HG03139 (cell line): ENCODE measurements around the gene B4GALT7.
"Not testable (repeated sequence)": the region's sequence is repeated elsewhere in the genome, so short reads cannot be mapped to it uniquely, and the experiment has no call there.

Experiments
- ATAC-seq: cut with Tn5 transposase; IDR thresholded peaks from one replicate; pipeline ENCODE4 v1.9.1; 2021; ENCODE audit not compliant: unreplicated experiment

B4GALT7 gene

DNA sequence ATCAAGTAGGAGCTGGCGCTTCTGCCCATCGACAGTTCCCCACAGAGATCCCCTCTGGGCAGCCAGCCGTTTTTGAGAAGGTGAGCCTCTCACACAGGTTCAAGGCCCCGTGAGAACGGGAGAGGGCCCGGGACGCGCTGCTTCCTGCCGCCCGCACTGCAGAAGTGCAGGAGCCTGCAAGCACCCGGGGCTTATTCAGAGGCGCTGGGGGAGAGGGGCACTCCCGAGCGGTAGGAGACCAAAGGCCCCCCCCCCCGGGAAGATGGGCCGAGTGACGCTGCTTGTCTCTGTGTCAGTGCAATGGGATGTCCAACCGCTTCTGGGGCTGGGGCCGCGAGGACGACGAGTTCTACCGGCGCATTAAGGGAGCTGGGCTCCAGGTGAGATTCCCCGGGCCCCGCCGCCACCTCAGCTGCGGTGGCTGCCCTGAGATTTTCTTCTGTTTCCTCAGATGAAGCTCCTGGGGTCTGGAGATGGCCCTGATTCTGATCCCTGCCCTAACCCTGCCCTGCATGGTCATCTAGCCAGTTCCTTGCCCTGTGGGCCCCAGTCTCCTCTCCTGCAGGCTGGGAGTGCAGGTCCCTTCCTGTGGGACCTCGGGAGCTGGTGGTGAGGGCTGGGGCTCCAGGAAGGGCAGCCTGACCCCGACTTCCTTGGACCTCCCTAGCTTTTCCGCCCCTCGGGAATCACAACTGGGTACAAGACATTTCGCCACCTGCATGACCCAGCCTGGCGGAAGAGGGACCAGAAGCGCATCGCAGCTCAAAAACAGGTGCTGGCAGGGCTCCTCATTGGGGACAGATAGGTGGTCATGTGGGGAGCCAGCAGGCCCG is 8.5 kb downstream of the B4GALT7 start:
- ATAC-seq = no peak

DNA sequence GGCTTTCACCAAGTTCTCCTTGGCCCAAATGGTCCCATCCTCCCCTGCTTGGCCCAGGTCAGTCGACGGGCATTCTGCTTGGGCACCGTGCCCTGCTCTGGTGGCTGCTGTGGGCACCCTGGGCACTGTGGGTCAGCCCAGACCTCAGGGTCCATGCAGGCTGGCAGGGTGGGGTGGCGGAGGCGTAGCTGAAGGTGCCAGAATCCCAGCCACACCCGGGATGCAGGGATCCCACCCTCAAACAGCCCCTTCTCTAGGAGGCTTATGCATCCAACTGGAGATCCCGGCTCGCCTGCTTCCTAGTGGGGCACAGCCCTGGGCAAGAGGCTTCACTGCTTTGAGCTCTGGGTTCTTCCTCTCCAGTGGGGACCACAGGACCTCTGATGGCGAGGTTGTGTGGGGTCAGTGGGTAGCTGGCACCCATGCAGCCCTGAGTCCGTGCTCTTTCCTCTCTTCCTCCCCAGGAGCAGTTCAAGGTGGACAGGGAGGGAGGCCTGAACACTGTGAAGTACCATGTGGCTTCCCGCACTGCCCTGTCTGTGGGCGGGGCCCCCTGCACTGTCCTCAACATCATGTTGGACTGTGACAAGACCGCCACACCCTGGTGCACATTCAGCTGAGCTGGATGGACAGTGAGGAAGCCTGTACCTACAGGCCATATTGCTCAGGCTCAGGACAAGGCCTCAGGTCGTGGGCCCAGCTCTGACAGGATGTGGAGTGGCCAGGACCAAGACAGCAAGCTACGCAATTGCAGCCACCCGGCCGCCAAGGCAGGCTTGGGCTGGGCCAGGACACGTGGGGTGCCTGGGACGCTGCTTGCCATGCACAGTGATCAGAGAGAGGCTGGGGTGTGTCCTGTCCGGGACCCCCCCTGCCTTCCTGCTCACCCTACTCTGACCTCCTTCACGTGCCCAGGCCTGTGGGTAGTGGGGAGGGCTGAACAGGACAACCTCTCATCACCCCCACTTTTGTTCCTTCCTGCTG is 9.4 kb downstream of the B4GALT7 start:
- ATAC-seq = no peak

DNA sequence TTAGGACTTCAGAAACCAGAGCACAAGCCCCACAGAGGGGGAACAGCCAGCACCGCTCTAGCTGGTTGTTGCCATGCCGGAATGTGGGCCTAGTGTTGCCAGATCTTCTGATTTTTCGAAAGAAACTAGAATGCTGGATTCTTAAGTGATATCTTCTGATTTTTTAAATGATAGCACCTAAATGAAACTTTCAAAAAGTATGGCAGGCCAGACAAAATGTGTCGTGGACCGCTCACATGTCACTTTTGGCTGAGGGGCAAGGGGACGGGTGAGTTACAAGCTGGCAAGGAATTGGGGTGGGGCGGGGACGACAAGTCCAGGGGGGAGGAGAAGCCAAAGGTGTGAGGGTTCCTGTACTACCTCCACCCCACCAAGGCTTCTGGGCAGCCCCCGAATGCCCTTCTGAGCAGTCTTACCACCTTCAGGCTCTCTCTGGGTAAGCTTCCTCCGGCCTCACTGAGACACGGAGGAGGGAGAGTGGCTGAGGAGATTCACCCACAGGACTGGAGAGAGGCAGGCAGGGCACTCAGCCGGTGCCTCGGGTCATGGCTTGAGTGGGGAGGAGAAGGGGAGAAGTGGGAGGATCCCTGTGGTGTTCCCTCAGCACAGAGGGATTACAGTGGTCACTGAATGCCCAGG is 10.3 kb downstream of the B4GALT7 start:
- no peak for ATAC-seq

DNA sequence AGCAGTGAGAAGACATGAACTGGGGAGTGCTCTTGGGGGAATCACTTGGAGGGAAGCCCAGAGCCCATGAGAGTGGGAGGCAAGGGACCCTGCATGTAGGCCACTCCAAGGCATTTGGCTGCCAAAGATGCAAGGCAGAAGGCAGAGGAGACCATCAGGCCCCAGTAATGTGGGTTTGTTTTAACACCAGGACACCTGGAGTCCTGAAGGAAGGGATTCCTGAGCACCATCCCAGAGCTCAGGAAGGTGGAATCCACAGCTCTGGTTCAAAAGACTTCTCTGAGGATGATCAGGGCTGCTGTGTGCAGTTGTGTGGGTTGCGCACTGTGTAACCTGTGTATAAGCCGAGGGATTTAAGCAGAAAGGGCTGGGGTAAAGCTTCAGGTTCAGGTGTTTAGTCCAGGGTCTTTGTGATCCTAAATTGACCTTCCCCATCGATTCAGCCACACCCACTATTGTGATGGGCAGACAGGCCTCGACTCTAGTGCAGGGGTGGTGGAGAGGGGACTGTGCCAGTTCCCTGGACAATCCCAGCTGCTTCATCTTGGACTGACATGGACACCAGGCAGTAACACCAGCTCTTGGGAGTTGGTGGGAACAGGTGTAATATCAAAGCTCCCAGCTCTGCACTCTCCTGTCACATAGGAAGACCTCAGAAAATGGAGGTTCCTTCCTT is 11.0 kb downstream of the B4GALT7 start:
- ATAC-seq = no peak

DNA sequence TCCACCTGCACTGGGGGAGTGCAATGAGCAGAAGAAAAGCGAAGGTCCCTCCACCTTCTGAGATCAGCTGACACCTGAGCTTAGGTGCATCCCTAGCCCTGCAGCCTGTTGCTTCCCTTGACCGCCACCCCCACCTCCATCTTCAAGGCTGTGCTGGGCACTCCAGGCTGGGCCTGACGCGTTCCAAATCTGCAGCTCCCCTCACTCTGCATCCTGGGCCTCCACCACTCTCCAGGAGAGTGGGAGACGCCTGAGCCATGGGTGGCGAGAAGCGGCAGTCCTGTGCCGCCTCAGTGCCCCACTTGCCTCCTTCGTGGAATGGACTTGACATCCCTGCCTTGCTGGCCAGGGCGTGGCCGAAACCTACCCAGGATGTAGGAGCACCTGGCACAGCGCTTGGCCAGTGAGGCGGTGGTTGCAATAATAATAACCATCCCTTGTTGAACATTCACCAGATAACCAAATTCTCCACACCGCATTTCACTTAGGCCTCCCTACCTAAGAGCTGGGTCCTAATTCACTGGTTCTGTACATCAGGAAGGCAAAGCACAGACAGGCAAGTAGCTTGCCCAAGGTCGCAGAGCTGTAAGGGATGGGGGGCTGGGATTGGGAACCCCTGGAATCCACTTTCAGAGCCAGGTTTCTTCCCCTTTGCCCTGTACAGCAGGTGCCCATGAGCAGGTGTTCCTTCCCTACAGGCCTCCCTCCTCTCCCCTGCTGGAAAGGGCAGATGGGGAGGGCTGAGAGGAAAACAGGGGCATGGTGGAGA is 11.7 kb downstream of the B4GALT7 start:
- ATAC-seq = no peak

DNA sequence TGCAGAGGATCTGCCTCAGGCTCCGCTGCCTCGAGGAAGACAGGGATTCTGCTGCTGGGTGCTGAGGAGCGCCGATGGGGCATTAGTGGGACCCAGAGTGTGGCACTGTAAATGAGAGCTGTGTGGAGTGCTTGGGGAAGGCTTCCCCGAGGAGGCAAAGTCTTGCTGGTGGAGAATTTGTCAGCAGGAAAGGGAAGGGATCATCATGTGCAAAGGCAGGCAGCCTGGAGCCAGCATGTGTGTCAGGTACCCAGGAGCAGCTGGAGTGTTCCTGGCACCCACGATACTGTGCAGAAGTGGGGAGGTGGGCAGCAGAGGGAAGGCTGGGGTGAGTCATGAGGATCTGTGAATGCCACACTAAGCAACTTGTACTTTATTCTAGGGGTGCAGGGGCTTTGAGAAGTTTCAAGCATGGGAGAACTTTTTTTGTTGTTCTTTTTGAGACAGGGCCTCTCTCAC is 12.3 kb downstream of the B4GALT7 start:
- ATAC-seq = no peak

DNA sequence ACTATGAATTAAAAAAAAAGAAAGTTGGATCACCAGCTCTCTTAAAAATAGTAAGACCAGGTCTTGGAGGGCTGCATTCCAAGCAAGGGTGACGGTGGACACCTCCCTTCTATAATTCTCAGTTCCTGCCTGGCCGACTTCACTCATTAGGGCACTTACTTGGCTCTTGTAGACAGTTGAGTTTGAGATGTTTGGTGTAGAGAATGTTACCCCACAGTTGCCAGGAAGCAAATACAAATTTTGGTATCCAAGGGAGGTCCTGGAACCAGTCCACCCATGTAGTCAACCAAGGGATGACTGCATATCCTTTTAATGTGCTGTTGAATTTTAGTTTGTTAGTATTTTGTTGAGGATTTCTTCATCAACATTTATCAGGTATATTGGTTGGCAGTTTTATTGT is 20.6 kb downstream of the B4GALT7 start:
- ATAC-seq = no peak

DNA sequence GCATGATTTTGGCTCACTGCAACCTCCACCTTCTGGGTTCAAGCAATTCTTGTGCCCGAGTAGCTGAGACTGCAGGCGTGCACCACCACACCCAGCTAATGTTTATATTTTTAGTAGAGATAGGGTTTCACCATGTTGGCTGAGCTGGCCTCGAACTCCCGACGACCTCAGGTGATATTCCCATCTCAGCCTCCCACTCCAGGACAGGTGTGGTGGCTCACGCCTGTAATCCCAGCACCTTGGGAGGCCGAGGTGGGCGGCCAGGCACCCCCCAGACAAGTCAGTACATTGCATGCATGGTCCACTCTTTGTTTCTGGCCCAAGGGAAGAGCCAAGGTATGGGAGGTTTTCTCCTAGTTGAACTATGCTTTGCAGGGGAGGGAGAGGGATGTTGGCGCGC is 24.2 kb downstream of the B4GALT7 start:
- ATAC-seq = not testable (repeated sequence)

DNA sequence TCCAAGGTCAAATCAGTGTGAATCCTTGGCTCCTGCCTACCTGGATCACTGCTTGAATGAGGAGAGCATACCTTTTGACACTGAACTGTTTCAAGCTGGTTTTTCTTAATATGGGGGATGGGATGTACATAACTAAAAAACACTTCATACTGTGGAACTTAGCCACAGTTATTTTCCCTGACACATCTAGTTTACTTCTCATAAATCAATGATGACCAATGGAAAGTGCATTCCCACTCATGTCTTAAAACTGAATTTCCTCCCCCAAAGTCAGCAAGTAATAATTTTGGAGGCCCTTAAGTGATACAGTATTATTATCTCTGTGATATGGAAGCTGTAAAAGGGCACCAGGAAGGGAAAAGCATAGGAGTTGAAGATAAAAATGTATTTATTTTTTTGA is 30.3 kb downstream of the B4GALT7 start:
- ATAC-seq = not testable (repeated sequence)

DNA sequence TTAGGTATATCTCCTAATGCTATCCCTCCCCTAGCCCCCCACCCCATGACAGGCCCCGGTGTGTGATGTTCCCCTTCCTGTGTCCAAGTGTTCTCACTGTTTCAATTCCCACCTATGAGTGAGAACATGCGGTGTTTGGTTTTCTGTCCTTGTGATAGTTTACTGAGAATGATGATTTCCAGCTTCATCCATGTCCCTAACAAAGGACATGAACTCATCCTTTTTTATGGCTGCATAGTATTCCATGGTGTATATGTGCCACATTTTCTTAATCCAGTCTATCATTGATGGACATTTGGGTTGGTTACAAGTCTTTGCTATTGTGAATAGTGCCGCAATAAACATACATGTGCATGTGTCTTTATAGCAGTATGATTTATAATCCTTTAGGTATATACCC is 35.0 kb downstream of the B4GALT7 start:
- ATAC-seq = not testable (repeated sequence)

DNA sequence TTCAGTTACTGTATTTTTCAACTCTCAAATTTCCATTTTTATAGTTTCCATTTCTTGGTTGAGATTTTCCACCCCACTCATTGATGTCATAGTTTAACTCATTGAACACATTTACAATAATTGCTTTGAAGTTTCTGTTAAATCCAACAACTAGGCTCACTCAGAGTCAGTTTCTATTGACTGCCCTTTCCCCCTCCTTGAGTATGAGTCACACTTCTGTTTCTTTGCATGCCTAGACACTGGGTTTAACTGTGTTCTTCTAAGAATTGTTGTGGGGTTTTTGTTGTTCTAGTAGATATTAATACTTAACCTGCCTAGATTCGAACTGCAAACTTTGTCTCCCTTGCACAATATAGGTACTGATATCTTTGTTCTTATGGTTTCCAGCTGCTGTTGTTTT is 45.5 kb downstream of the B4GALT7 start:
- ATAC-seq = not testable (repeated sequence)

DNA sequence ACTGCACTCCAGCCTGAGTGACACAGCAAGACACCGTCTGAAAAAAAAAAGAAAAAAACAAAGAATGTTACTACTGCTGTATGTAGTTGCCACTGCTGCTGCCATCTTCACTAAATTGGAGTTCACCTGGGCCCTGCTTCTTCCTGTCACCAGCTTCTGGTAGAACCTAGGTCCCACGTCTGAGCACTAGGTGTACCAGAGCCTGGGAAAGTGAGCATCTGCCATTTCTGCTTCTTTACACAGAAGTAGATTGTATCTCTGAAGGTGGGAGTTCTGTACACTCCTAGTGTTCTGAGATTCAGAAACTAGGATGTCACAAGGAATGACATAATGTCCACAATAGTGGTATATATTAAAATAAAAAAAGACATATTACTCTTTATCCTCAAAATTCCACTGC is 51.3 kb downstream of the B4GALT7 start:
- not testable (repeated sequence) for ATAC-seq

DNA sequence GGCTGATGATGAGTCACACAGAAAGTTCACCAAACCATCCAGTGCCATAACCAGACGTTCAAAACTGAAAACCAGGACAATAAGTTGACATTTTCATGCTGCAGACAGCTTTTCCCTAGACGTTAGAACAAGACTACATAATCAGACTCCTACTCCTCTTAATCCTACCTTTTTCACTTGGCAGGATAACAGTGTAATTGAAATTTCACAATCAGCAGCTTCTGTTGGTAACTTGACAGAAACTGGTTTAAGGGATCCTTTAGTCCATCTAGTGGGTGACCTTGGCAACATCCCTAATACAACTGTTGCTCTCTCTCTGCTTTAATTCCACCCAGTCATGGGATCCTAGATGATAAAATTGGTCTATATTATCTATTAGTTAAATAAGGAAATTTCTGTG is 57.9 kb downstream of the B4GALT7 start:
- ATAC-seq = not testable (repeated sequence)

DNA sequence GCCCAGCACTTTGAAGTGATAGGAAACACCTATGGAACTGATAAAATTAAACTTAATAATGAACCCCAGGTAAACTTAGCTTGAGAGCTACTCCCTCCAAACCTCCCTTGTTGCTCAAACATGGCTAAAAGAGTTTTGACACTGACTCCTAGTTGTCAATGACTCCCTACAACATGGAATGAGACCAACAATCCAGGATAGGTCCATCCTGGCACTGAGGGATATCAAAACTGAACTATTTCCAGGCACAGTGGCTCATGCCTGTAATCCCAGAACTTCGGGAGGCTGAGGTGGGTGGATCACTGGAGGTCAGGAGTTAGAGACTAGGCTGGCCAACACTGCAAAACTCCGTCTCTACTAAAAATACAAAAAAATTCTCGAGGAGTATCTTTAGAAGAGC is 58.6 kb downstream of the B4GALT7 start:
- ATAC-seq = not testable (repeated sequence)
